HG03196 (cell line): ENCODE data around the gene PJA1.

Experiments
- ATAC-seq: cut with Tn5 transposase; IDR thresholded peaks from one replicate; pipeline ENCODE4 v1.9.1; 2021; ENCODE audit not compliant: unreplicated experiment

PJA1 gene

GRCh38 chrX:69119122-69119521 lies 46.1 kb downstream of the PJA1 start:
- no peak for ATAC-seq

- ATAC-seq = no peak
Observed at GRCh38 chrX:69117876-69118526, 47.3 kb downstream of the PJA1 start.

GRCh38 chrX:69116077-69116476 lies 49.2 kb downstream of the PJA1 start:
- ATAC-seq = no peak

GRCh38 chrX:69113723-69114122 lies 51.5 kb downstream of the PJA1 start:
- no peak for ATAC-seq
